H9 (cell line): ENCODE results near the gene EYA4. TPM values are rescaled to one million over a fixed set of nuclear protein-coding genes. Genes with fewer than 3 reads are reported as not detected.

ENCODE experiments used
- DNase-seq: peaks from one replicate; pipeline ENCODE4 v3.0.0-alpha.2; 2017
- H2AFZ ChIP-seq: one replicate; pipeline ENCODE4 v1.6.1; 2013; ENCODE audit warnings: mild to moderate bottlenecking, low read length, control low read depth, moderate library complexity
- H2AK5ac ChIP-seq: 2 replicates; pipeline ENCODE4 v1.6.1; 2013; ENCODE audit warnings: low read length, control low read depth, mixed read lengths; ENCODE audit not compliant: insufficient read length
- H2BK120ac ChIP-seq: one replicate; pipeline ENCODE4 v1.6.1; 2013; ENCODE audit warnings: low read depth, mild to moderate bottlenecking, low read length, control low read depth, inconsistent platforms; ENCODE audit not compliant: poor library complexity, severe bottlenecking
- H2BK12ac ChIP-seq: 2 replicates; pipeline ENCODE4 v1.6.1; 2013; ENCODE audit warnings: low read length, control low read depth, mixed read lengths, low read depth; ENCODE audit not compliant: insufficient read length
- H2BK15ac ChIP-seq: 2 replicates; pipeline ENCODE4 v1.6.1; 2013; ENCODE audit warnings: low read depth, low read length, control low read depth
- H2BK20ac ChIP-seq: one replicate; pipeline ENCODE4 v1.6.1; 2013; ENCODE audit warnings: low read depth, mild to moderate bottlenecking, low read length, control low read depth, inconsistent platforms; ENCODE audit not compliant: poor library complexity, severe bottlenecking
- H2BK5ac ChIP-seq: 2 replicates; pipeline ENCODE4 v1.6.1; 2013; ENCODE audit warnings: low read length, control low read depth, mixed read lengths; ENCODE audit not compliant: insufficient read length
- H3K14ac ChIP-seq: 2 replicates; pipeline ENCODE4 v1.6.1; 2013; ENCODE audit warnings: low read length, control low read depth; ENCODE audit not compliant: insufficient read depth
- H3K18ac ChIP-seq: 2 replicates; pipeline ENCODE4 v1.6.1; 2013; ENCODE audit warnings: low read depth, mild to moderate bottlenecking, mixed read lengths, low read length, control low read depth; ENCODE audit not compliant: insufficient read length
- H3K23ac ChIP-seq: 2 replicates; pipeline ENCODE4 v1.6.1; 2013; ENCODE audit warnings: low read length, control low read depth, mixed read lengths, low read depth; ENCODE audit not compliant: insufficient read length
- H3K23me2 ChIP-seq: 2 replicates; pipeline ENCODE4 v1.6.1; 2013; ENCODE audit warnings: low read depth, mild to moderate bottlenecking, mixed read lengths, low read length, control low read depth; ENCODE audit not compliant: insufficient read length, poor library complexity, severe bottlenecking
- H3K27ac ChIP-seq: 2 replicates; pipeline ENCODE4 v1.5.1; 2013; ENCODE audit warnings: low read length, control low read depth, mixed read lengths, low read depth; ENCODE audit not compliant: insufficient read length
- H3K27me3 ChIP-seq: 2 replicates; pipeline ENCODE4 v1.6.1; 2013; ENCODE audit warnings: low read length, control low read depth, inconsistent platforms; ENCODE audit not compliant: insufficient read depth
- H3K4ac ChIP-seq: 2 replicates; pipeline ENCODE4 v1.6.1; 2013; ENCODE audit warnings: low read depth, mild to moderate bottlenecking, control low read depth, inconsistent platforms, low read length, moderate library complexity
- H3K4me1 ChIP-seq: 2 replicates; pipeline ENCODE4 v1.6.1; 2013; ENCODE audit warnings: low read length, control low read depth, inconsistent platforms; ENCODE audit not compliant: insufficient read depth
- H3K4me2 ChIP-seq: 2 replicates; pipeline ENCODE4 v1.6.1; 2013; ENCODE audit warnings: low read length, control low read depth, mixed read lengths; ENCODE audit not compliant: insufficient read length, insufficient read depth
- H3K56ac ChIP-seq: 2 replicates; pipeline ENCODE4 v1.6.1; 2013; ENCODE audit warnings: low read depth, mild to moderate bottlenecking, mixed read lengths, low read length, control low read depth; ENCODE audit not compliant: insufficient read length
- H3K79me1 ChIP-seq: 2 replicates; pipeline ENCODE4 v1.6.1; 2013; ENCODE audit warnings: low read depth, mild to moderate bottlenecking, moderate library complexity, low read length, control low read depth, inconsistent platforms; ENCODE audit not compliant: insufficient read depth, poor library complexity, severe bottlenecking
- H3K79me2 ChIP-seq: 2 replicates; pipeline ENCODE4 v1.6.1; 2013; ENCODE audit warnings: low read length, control low read depth, inconsistent platforms; ENCODE audit not compliant: insufficient read depth
- H3K9ac ChIP-seq: 2 replicates; pipeline ENCODE4 v1.6.1; 2013; ENCODE audit warnings: low read length, control low read depth, mixed read lengths; ENCODE audit not compliant: insufficient read length; ENCODE audit errors: extremely low read depth
- H3K9me3 ChIP-seq: one replicate; pipeline ENCODE4 v1.6.1; 2013; ENCODE audit warnings: low read depth, low read length, inconsistent platforms; ENCODE audit not compliant: control insufficient read depth
- H3T11ph ChIP-seq: one replicate; pipeline ENCODE4 v1.6.1; 2013; ENCODE audit warnings: mild to moderate bottlenecking, low read length, control low read depth, inconsistent platforms
- H4K20me1 ChIP-seq: one replicate; pipeline ENCODE4 v1.6.1; 2013; ENCODE audit not compliant: control insufficient read depth, insufficient read length, insufficient read depth
- H4K5ac ChIP-seq: 2 replicates; pipeline ENCODE4 v1.6.1; 2013; ENCODE audit warnings: low read depth, mild to moderate bottlenecking, mixed read lengths, low read length, control low read depth; ENCODE audit not compliant: insufficient read length
- H4K8ac ChIP-seq: replicated peaks from 2 replicates; pipeline ENCODE4 v1.6.1; 2013; ENCODE audit warnings: low read length, control low read depth, mixed read lengths, low read depth; ENCODE audit not compliant: insufficient read length
- H4K91ac ChIP-seq: 2 replicates; pipeline ENCODE4 v1.6.1; 2013; ENCODE audit warnings: low read depth, mild to moderate bottlenecking, moderate library complexity, mixed read lengths, low read length, control low read depth; ENCODE audit not compliant: insufficient read length
- H3K27ac Mint-ChIP-seq, 3 experiments: 2 replicates in 2 of 3; 3 replicates in 1 of 3; pipeline ENCODE4 v1.8.0; 2020 to 2021; ENCODE audit warnings: mixed read lengths in 3 of 3, mild to moderate bottlenecking in 1 of 3, moderate library complexity in 1 of 3
- H3K27me3 Mint-ChIP-seq: 2 replicates; pipeline ENCODE4 v1.8.0; 2021; ENCODE audit warnings: low read depth, mild to moderate bottlenecking, moderate library complexity, mixed read lengths
- H3K36me3 Mint-ChIP-seq, 3 experiments: 2 replicates in 2 of 3; 3 replicates in 1 of 3; pipeline ENCODE4 v1.8.0; 2020 to 2021; ENCODE audit warnings: low read depth in 3 of 3, mixed read lengths in 3 of 3; ENCODE audit not compliant: insufficient read depth in 1 of 3
- H3K4me1 Mint-ChIP-seq, 2 experiments: 2 replicates each; pipeline ENCODE4 v1.8.0; 2020; ENCODE audit warnings: mixed read lengths in 2 of 2
- H3K4me3 Mint-ChIP-seq, 2 experiments: 2 replicates in 1 of 2; 3 replicates in 1 of 2; pipeline ENCODE4 v1.8.0; 2020 to 2021; ENCODE audit warnings: mild to moderate bottlenecking in 2 of 2, mixed read lengths in 2 of 2, moderate library complexity in 1 of 2
- H3K9me3 Mint-ChIP-seq, 2 experiments: 2 replicates in 1 of 2; 3 replicates in 1 of 2; pipeline ENCODE4 v1.8.0; 2020; ENCODE audit warnings: mild to moderate bottlenecking in 2 of 2, mixed read lengths in 2 of 2, moderate library complexity in 1 of 2
- CTCF ChIP-seq: fragments of 200-600 bp; sonication (generic); conservative IDR thresholded peaks from 3 replicates; pipeline ENCODE4 v1.8.0; 2021; ENCODE audit warnings: antibody characterized with exemption, mild to moderate bottlenecking
- WGBS: extraction: QIAGEN DNeasy Blood & Tissue Kit; methylation state at CpG from one replicate; pipeline ENCODE4 v1.1.7; 2013; ENCODE audit warnings: missing lambda C conversion rate, low lambda C conversion rate, mixed read lengths; ENCODE audit not compliant: insufficient read length; ENCODE audit errors: extremely low coverage; 5-methylcytosine and 5-hydroxymethylcytosine counted together
- total RNA-seq: library from RNA; stranded (reverse); gene quantifications from 2 replicates; pipeline ENCODE4 v1.2.1, GENCODE V29; 2021

EYA4 gene
- total RNA-seq, 1 experiment from 2014 or later = 0.26 TPM

DNA sequence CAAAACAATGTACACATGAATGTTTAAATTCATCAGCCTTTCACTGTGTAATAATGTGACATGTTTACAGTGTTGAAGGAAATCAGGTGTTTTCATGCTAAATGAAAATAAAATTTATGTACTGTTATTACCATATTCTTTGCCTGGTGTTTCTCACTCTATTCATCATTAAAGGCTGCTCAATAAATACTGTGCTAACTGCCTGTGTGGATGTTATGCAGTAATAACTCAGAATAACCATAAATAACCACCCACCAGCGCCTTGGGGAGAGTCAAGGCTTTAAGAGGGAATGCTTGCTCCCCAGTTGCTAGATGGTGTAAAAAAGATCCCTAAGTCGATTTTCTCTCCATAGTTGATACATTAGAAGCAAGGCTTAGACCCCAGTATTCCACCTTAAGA, 299.9 kb downstream of the EYA4 start:
- H3K18ac ChIP-seq = no peak overlapping the region
- no peak overlapping the region for H3T11ph ChIP-seq
- DNase-seq = no peak
- no peak overlapping the region for H2BK120ac ChIP-seq
- no peak overlapping the region for H3K23ac ChIP-seq
- no CpG with 5 or more reads among the region's 2 CpGs for WGBS
- no peak overlapping the region for H3K4ac ChIP-seq
- no peak overlapping the region for H3K9ac ChIP-seq
- H2AFZ ChIP-seq = no peak overlapping the region
- no peaks in the 10 kb centered on the region for H3K79me2 ChIP-seq
- no peaks in the 10 kb centered on the region for H3K9me3 Mint-ChIP-seq
- H3K23me2 ChIP-seq = no peaks in the 10 kb centered on the region
- H3K4me1 Mint-ChIP-seq = peaks cover 5 to 6% of the 10 kb centered on the region in 2 experiments; a peak in 2 of 4 replicates
- no peaks in the 10 kb centered on the region for H3K27me3 Mint-ChIP-seq
- no peak overlapping the region for H4K8ac ChIP-seq
- no peaks in the 10 kb centered on the region for H3K4me1 ChIP-seq
- H2BK12ac ChIP-seq = no peak overlapping the region
- no peak overlapping the region for H2BK20ac ChIP-seq
- H3K4me2 ChIP-seq = no peak overlapping the region
- no peaks in the 10 kb centered on the region for H3K9me3 ChIP-seq
- no peaks in the 10 kb centered on the region for H4K20me1 ChIP-seq
- H3K56ac ChIP-seq = no peak overlapping the region
- no peak overlapping the region for H3K27ac Mint-ChIP-seq
- H2BK5ac ChIP-seq = no peak overlapping the region
- TF ChIP-seq CTCF = no peak
- no peak overlapping the region for H3K14ac ChIP-seq
- no peak overlapping the region for H2AK5ac ChIP-seq
- no peak overlapping the region for H4K5ac ChIP-seq
- no peaks in the 10 kb centered on the region for H3K27me3 ChIP-seq
- no peak overlapping the region for H2BK15ac ChIP-seq
- no peaks in the 10 kb centered on the region for H3K79me1 ChIP-seq
- H4K91ac ChIP-seq = no peak overlapping the region
- no peaks in the 10 kb centered on the region for H3K36me3 Mint-ChIP-seq
- no peak overlapping the region for H3K4me3 Mint-ChIP-seq
- H3K27ac ChIP-seq = no peak overlapping the region
